ENCODE measurements around the gene TBX4. TPM values are rescaled to one million over a fixed set of nuclear protein-coding genes. Genes with fewer than 3 reads are reported as not detected.
A peak's percentile ranks its signal among the peaks of the same experiment; 100 is the strongest.

Gene TBX4
- total and polyA plus RNA-seq, 5 experiments from 2014 or later: not detected

DNA sequence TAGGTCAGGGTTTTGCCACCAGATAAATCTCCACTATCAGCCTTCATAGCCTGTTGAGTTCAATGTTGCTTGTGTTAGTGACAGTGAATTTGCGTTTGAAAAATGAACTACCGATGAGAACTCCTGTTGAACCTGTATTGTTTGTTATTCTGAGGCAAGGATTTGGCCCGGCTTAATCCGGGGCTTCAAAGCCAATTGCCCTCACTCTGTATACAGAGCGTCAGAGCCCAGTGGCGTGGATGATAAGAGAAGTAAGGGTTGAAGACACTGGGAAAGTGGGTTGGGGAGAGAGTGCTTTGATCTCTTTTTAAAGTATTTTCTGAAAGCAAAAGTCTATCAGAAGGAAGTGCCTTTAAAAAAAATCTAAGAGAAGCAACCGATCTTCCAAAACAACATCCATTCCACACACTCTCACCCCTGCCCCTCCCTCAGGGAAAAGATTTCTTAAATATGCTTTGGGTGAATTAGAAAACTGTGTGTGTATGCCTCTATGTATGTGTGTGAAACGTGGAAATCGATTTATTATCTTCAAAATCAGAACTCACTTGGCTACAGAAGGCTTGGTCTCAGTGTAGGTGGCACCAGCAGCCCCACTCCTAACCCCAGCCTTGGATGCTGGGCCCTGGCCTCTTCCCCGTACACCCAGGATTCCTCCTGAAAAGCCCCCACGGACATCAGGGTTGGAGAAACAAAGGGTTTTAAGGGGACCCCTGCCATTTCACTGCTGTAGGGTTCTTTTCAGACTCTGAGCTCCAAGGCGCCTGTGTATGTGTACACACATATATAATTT is 8.8 kb downstream of the TBX4 start:
- ATAC-seq: no peak

GRCh38 chr17:61461586-61461966 is 9.4 kb downstream of the TBX4 start:
- Mint-ChIP-seq H3K4me1 (peaks cover 20 to 46% (median 37%) of the 10 kb centered on the region in 4 donors), H3K36me3 (no peaks in the 10 kb centered on the region), H3K9me3 (peaks cover 0 to 4% (median 0%) of the 10 kb centered on the region in 9 donors), H3K27me3 (peaks cover 47 to 95% (median 75%) of the 10 kb centered on the region in 5 donors), H3K4me3 (peak overlapping the region in 9 of 10 donors; percentile 0 to 74 (median 52)), H3K27ac (no peak overlapping the region)
- no peak for DNase-seq
- ATAC-seq: no peak
- POLR2A ChIA-PET: no interaction called here

More for the DNA sequence above, 8.8 kb downstream of the TBX4 start:
- Mint-ChIP-seq H3K4me1 (peaks cover 20 to 46% (median 37%) of the 10 kb centered on the region in 4 donors), H3K9me3 (peaks cover 0 to 4% (median 0%) of the 10 kb centered on the region in 9 donors), H3K27me3 (peaks cover 47 to 91% (median 71%) of the 10 kb centered on the region in 5 donors), H3K27ac (peak overlapping the region in 1 of 10 donors; percentile 29), H3K4me3 (peak overlapping the region in 8 of 10 donors; percentile 3 to 74 (median 57)), H3K36me3 (no peaks in the 10 kb centered on the region)
- DNase-seq: peak in 1 of 10 donors; percentile 3
- POLR2A ChIA-PET: no interaction called here

DNA sequence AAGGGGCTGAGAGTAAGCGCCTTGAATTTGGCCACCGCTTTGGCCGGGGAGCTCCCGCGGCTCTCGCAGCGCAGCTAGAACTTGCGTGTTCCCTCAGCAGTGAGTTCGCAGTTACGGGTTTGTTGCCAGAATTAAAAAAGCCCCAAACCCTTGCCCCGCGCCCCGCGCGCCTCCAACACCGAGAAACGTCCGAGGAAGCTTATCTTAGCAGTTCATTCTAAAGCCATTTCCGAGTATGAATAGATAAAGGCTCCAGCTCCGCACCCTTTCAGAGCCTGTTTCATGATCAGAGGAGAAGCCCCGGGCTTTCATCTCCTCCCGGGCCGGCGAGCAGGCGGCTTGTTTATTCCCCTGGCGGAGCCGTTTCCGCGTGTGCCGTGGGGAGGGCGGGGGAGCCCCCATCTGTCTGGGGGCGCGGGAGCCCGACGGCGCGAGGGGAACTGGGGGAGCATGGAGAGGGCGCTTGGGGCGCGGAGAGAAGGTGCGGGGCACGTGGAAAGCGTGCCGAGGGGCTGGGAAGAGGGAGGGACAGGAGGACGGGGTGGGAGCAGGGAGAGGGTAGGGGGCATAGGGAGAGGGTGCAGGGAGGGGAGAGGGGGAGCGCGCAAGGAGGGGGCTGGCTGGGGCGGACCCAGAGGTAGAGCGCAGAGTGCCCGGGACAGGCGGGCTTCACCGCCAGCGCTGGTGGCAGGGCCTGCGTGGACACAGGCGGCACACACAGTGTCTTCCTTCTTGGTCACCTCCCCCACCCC is 9.9 kb downstream of the TBX4 start:
- ATAC-seq: peak; percentile 57 to 65
- H3K27me3 Mint-ChIP-seq: peaks cover 45 to 92% (median 72%) of the 10 kb centered on the region in 5 donors
- H3K4me1 Mint-ChIP-seq: peaks cover 18 to 41% (median 34%) of the 10 kb centered on the region in 4 donors
- peak overlapping the region; percentile 26 to 74 (median 55) for H3K4me3 Mint-ChIP-seq
- no peak overlapping the region for H3K27ac Mint-ChIP-seq
- no peaks in the 10 kb centered on the region for H3K36me3 Mint-ChIP-seq
- peaks cover 0 to 3% (median 0%) of the 10 kb centered on the region in 9 donors for H3K9me3 Mint-ChIP-seq
- peak in 1 of 10 donors; percentile 45 for DNase-seq
- POLR2A ChIA-PET: no interaction called here

- DNase-seq (peak in 1 of 10 donors; percentile 51), ATAC-seq (peak in 1 of 2 donors; percentile 35)
- H3K27ac Mint-ChIP-seq: no peak overlapping the region
- H3K4me1 Mint-ChIP-seq: peaks cover 16 to 35% (median 31%) of the 10 kb centered on the region in 4 donors
- peak overlapping the region in 8 of 10 donors; percentile 9 to 73 (median 46) for H3K4me3 Mint-ChIP-seq
- no peaks in the 10 kb centered on the region for H3K9me3 Mint-ChIP-seq
- H3K27me3 Mint-ChIP-seq: peaks cover 42 to 91% (median 68%) of the 10 kb centered on the region in 5 donors
- POLR2A ChIA-PET: no interaction called here
- no peaks in the 10 kb centered on the region for H3K36me3 Mint-ChIP-seq
Observed at GRCh38 chr17:61462719-61463315, 10.6 kb downstream of the TBX4 start.

GRCh38 chr17:61463316-61464129 is 11.3 kb downstream of the TBX4 start:
- POLR2A ChIA-PET: interaction anchor here (0.9 kb wide), 1 partner anchor 51 kb away, joined by 4 read pairs; no protein-coding TSS in a partner anchor
- ATAC-seq (no peak), DNase-seq (peak in 1 of 10 donors; percentile 56)
- peaks cover 35 to 84% (median 61%) of the 10 kb centered on the region in 5 donors for H3K27me3 Mint-ChIP-seq
- H3K4me3 Mint-ChIP-seq: peak overlapping the region in 2 of 10 donors; percentile 18 to 40
- H3K9me3 Mint-ChIP-seq: no peaks in the 10 kb centered on the region
- H3K36me3 Mint-ChIP-seq: no peaks in the 10 kb centered on the region
- H3K4me1 Mint-ChIP-seq: peaks cover 16 to 28% (median 25%) of the 10 kb centered on the region in 4 donors
- H3K27ac Mint-ChIP-seq: no peak overlapping the region

DNA sequence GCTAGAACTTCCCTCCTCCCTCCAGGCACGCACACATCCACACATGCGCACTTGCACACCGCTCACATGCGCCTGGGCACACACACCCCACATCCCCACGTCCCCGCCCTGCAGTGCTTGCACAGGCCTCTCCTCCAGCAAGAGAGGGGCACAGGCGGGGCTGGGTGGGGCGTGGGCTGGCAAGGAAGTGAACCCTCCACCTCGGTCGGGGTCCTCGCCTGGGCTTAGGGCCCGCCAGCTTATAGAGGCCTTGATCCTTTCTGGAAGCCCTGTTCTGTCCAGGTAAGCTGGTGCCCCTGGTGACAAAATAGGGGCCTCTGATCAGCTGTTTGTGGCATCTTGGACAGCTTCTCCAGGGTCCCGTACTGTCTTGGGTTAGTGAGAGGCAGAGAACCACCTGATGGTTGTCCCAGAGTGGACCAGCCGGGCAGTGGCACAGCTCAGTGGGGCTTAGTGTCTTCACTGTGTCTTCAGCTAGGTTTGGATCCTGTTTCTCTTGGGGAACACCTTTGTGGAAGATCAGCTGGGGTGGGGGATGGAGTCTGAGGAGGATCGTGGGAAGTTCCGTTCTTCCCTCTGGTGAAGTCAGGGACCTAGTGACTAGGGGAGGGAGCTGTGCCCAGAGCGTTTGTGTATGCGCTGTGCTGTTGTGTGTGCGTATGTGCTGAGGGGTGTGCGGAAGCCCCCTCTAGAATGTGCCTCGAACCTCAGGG is 12.1 kb downstream of the TBX4 start:
- DNase-seq: peak in 1 of 10 donors; percentile 53
- Mint-ChIP-seq H3K4me1 (peaks cover 16 to 26% (median 23%) of the 10 kb centered on the region in 4 donors), H3K27me3 (peaks cover 28 to 77% (median 55%) of the 10 kb centered on the region in 5 donors), H3K36me3 (no peaks in the 10 kb centered on the region), H3K4me3 (no peak overlapping the region), H3K27ac (peak overlapping the region in 1 of 10 donors; percentile 2), H3K9me3 (no peaks in the 10 kb centered on the region)
- POLR2A ChIA-PET: interaction anchor here (0.9 kb wide), 1 partner anchor 52 kb away, joined by 4 read pairs; no protein-coding TSS in a partner anchor
- ATAC-seq: no peak

GRCh38 chr17:61464843-61465180 is 12.6 kb downstream of the TBX4 start:
- Mint-ChIP-seq H3K27ac (no peak overlapping the region), H3K9me3 (no peaks in the 10 kb centered on the region), H3K4me3 (no peak overlapping the region), H3K4me1 (peaks cover 15 to 26% (median 23%) of the 10 kb centered on the region in 4 donors), H3K36me3 (no peaks in the 10 kb centered on the region), H3K27me3 (peaks cover 23 to 71% (median 50%) of the 10 kb centered on the region in 5 donors)
- DNase-seq (peak in 1 of 10 donors; percentile 9), ATAC-seq (no peak)
- POLR2A ChIA-PET: no interaction called here

GRCh38 chr17:61465550-61466237 is 13.5 kb downstream of the TBX4 start:
- Mint-ChIP-seq H3K4me3 (no peak overlapping the region), H3K27me3 (peaks cover 15 to 63% (median 44%) of the 10 kb centered on the region in 5 donors), H3K4me1 (peaks cover 13 to 22% (median 19%) of the 10 kb centered on the region in 4 donors), H3K27ac (no peak overlapping the region), H3K9me3 (no peaks in the 10 kb centered on the region), H3K36me3 (no peaks in the 10 kb centered on the region)
- POLR2A ChIA-PET: no interaction called here
- ATAC-seq (no peak), DNase-seq (peak in 1 of 10 donors; percentile 32)

DNA sequence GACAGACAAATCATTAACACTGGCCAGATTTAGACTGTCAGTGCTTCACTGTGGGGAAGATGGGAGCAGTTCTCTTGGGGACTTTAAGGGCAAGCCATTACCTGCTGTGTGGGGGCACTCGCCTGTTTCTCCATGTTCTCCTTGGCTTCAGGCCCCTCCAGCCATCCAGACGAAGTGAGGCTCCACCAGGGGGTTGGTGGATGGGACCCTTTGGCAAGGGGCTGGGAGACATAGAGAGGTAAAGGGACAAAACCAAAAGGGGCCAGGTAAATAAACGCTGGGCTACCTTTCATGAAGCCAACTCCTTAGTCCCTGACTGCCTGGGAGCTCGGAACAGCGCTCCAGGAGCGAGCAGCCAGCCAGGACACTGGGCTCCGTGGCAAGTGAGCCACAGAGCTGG is 14.0 kb downstream of the TBX4 start:
- DNase-seq (no peak), ATAC-seq (no peak)
- POLR2A ChIA-PET: no interaction called here

GRCh38 chr17:61467416-61468262 is 15.4 kb downstream of the TBX4 start:
- H3K27ac Mint-ChIP-seq: no peak overlapping the region
- ATAC-seq (no peak), DNase-seq (peak in 1 of 10 donors; percentile 45)
- H3K9me3 Mint-ChIP-seq: no peaks in the 10 kb centered on the region
- POLR2A ChIA-PET: no interaction called here
- no peaks in the 10 kb centered on the region for H3K36me3 Mint-ChIP-seq
- H3K27me3 Mint-ChIP-seq: peaks cover 8 to 43% (median 26%) of the 10 kb centered on the region in 5 donors
- H3K4me1 Mint-ChIP-seq: peaks cover 2 to 5% (median 2%) of the 10 kb centered on the region in 4 donors
- no peak overlapping the region for H3K4me3 Mint-ChIP-seq

More for the DNA sequence above, 14.0 kb downstream of the TBX4 start:
- peaks cover 12 to 57% (median 38%) of the 10 kb centered on the region in 5 donors for H3K27me3 Mint-ChIP-seq
- peaks cover 11 to 16% (median 14%) of the 10 kb centered on the region in 4 donors for H3K4me1 Mint-ChIP-seq
- no peak overlapping the region for H3K4me3 Mint-ChIP-seq
- H3K36me3 Mint-ChIP-seq: no peaks in the 10 kb centered on the region
- H3K27ac Mint-ChIP-seq: no peak overlapping the region
- no peaks in the 10 kb centered on the region for H3K9me3 Mint-ChIP-seq

Measured in naive thymus-derived CD8-positive, alpha-beta T cell (primary cell).